ENCODE data around the gene SLC9A2. TPM values are rescaled to one million over a fixed set of nuclear protein-coding genes. Genes with fewer than 3 reads are reported as not detected.

Gene SLC9A2
- total RNA-seq, 1 experiment from 2014 or later = not detected

DNA sequence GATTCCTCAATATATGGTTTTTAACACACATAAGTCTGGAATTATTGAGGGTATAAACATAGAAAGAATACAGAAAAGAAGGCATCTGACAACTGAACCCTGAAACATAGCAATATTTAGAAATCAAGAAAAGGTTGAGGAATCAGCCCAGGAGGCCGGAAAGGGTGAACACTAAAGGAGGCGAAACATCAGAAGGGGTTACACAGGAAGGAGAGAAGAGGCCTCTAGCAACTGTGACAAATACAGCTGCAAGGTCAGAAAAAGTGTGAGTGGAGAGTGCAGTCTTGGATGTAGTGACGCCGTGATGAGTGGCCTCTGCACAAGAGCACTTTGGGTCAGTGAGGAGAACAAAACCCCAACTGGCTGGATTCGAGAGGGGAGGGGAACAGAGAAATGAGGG lies 70.7 kb downstream of the SLC9A2 start:
- H3K27ac ChIP-seq (ENCODE audit: low read length) = no peak overlapping the region
- no peak overlapping the region for H3K4me3 ChIP-seq (ENCODE audit: low read length)
- no peaks in the 10 kb centered on the region for H4K20me1 ChIP-seq (ENCODE audit: insufficient read depth, low read depth, low read length)
- H3K36me3 ChIP-seq (ENCODE audit: insufficient read depth, low read length) = no peaks in the 10 kb centered on the region
- H3K27me3 ChIP-seq (ENCODE audit: low read length) = no peaks in the 10 kb centered on the region
- H3K9ac ChIP-seq (ENCODE audit: low read length) = no peak overlapping the region
- no peak for DNase-seq
- H3K79me2 ChIP-seq (ENCODE audit: low read length) = no peaks in the 10 kb centered on the region
- no peaks in the 10 kb centered on the region for H3K9me3 ChIP-seq (ENCODE audit: low read length)
- H3K4me1 ChIP-seq (ENCODE audit: low read length) = no peaks in the 10 kb centered on the region
- H2AFZ ChIP-seq (ENCODE audit: low read length) = no peak overlapping the region
- H3K4me2 ChIP-seq (ENCODE audit: low read depth, low read length, poor library complexity, severe bottlenecking) = no peak overlapping the region
- no peaks in the 10 kb centered on the region for H3K9me2 ChIP-seq (replicated peaks; ENCODE audit: insufficient read depth, low read length)

DNA sequence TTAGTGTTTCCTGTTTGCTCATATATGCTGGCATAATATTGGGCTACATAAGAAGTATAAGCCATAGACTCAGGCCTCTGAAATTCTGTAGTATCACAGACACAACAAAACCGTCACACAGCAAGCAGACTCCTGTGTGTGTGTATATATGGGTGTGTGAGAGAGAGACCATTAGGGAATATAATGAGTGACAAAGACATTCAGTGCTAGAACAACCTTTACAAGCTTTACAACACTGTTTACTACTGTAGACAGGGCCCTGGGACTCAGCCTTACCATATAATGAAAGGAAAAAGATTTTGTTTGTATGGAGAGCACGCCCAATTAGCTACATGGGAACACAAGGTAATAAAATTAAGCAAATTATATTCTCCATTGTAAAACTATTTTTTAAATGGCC lies 77.1 kb downstream of the SLC9A2 start:
- H3K27me3 ChIP-seq (ENCODE audit: low read length) = no peaks in the 10 kb centered on the region
- H3K27ac ChIP-seq (ENCODE audit: low read length) = no peak overlapping the region
- H3K4me2 ChIP-seq (ENCODE audit: low read depth, low read length, poor library complexity, severe bottlenecking) = no peak overlapping the region
- H3K4me3 ChIP-seq (ENCODE audit: low read length) = no peak overlapping the region
- H3K9me3 ChIP-seq (ENCODE audit: low read length) = no peaks in the 10 kb centered on the region
- H2AFZ ChIP-seq (ENCODE audit: low read length) = no peak overlapping the region
- no peaks in the 10 kb centered on the region for H3K79me2 ChIP-seq (ENCODE audit: low read length)
- DNase-seq = no peak
- H3K4me1 ChIP-seq (ENCODE audit: low read length) = no peaks in the 10 kb centered on the region
- H4K20me1 ChIP-seq (ENCODE audit: insufficient read depth, low read depth, low read length) = no peaks in the 10 kb centered on the region
- H3K9me2 ChIP-seq (replicated peaks; ENCODE audit: insufficient read depth, low read length) = no peaks in the 10 kb centered on the region
- no peak overlapping the region for H3K9ac ChIP-seq (ENCODE audit: low read length)
- H3K36me3 ChIP-seq (ENCODE audit: insufficient read depth, low read length) = no peaks in the 10 kb centered on the region

DNA sequence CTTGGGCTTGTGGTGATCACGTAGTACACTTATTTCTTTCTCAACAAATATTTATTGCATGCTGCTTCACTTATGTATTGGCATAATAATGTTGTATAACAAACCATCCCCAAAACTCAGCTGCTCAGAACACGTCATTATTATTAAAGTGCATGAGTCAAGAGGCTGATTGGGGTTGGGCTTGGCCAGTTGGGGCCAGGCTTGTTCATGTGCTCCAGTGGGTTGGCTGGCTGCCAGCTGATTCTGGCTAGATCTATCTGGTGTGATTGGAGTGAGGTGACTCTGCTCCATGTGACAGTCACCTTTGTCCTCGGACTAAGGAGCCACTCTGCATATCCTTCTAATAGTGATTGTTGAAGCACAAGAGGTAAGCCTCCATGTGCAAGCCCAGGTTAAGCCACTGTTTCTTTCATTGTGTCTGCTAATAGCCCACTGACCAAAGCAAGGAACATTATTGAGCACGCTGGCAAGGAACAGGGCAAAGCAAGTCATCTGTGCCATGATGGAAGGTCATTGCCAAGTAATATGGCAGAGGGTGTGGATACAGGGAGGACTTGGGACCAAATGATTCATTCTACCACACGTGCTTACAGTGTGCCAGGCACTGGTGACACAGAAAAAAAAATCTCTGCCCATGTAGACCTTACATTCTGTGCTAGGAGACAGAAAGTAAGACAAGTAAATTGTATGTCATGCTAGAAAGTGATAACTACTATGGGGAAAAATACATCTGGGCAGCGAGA lies 79.2 kb downstream of the SLC9A2 start:
- H2AFZ ChIP-seq (ENCODE audit: low read length) = no peak overlapping the region
- H3K9me3 ChIP-seq (ENCODE audit: low read length) = no peaks in the 10 kb centered on the region
- H3K9me2 ChIP-seq (replicated peaks; ENCODE audit: insufficient read depth, low read length) = no peaks in the 10 kb centered on the region

DNA sequence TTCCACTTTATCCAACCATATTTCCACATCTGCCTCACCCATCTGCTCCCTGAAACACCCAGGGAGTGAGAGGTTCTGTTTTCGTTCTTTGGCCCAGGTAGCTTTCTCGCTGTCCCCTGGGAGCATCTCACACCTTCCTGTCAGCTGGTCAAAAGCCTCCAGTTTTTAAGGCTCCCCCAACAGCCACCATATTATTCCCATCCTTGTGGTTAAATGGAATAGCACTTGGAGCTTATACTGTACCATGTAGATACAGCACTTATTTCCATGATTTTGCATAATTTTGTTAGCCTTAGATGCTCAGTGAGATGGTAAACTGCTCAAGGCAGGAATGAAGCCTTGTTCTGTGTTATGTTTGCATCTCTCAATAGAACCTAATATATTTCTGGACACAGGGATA lies 84.0 kb downstream of the SLC9A2 start:
- DNase-seq = no peak
- Histone ChIP-seq H4K20me1 (ENCODE audit: insufficient read depth, low read depth, low read length) (no peaks in the 10 kb centered on the region), H3K79me2 (ENCODE audit: low read length) (no peaks in the 10 kb centered on the region), H3K4me1 (ENCODE audit: low read length) (no peaks in the 10 kb centered on the region), H3K4me3 (ENCODE audit: low read length) (no peak overlapping the region), H3K4me2 (ENCODE audit: low read depth, low read length, poor library complexity, severe bottlenecking) (no peak overlapping the region), H2AFZ (ENCODE audit: low read length) (no peak overlapping the region), H3K36me3 (ENCODE audit: insufficient read depth, low read length) (no peaks in the 10 kb centered on the region), H3K27ac (ENCODE audit: low read length) (no peak overlapping the region), H3K9me2 (replicated peaks; ENCODE audit: insufficient read depth, low read length) (no peaks in the 10 kb centered on the region), H3K9me3 (ENCODE audit: low read length) (no peaks in the 10 kb centered on the region), H3K9ac (ENCODE audit: low read length) (no peak overlapping the region), H3K27me3 (ENCODE audit: low read length) (no peaks in the 10 kb centered on the region)

More for the DNA sequence above, 79.2 kb downstream of the SLC9A2 start:
- Histone ChIP-seq H3K36me3 (ENCODE audit: insufficient read depth, low read length) (no peaks in the 10 kb centered on the region), H3K27ac (ENCODE audit: low read length) (no peak overlapping the region), H3K27me3 (ENCODE audit: low read length) (no peaks in the 10 kb centered on the region), H3K4me2 (ENCODE audit: low read depth, low read length, poor library complexity, severe bottlenecking) (no peak overlapping the region), H3K9ac (ENCODE audit: low read length) (no peak overlapping the region), H3K4me3 (ENCODE audit: low read length) (no peak overlapping the region), H3K79me2 (ENCODE audit: low read length) (no peaks in the 10 kb centered on the region), H4K20me1 (ENCODE audit: insufficient read depth, low read depth, low read length) (no peaks in the 10 kb centered on the region), H3K4me1 (ENCODE audit: low read length) (no peaks in the 10 kb centered on the region)
- no peak for DNase-seq

DNA sequence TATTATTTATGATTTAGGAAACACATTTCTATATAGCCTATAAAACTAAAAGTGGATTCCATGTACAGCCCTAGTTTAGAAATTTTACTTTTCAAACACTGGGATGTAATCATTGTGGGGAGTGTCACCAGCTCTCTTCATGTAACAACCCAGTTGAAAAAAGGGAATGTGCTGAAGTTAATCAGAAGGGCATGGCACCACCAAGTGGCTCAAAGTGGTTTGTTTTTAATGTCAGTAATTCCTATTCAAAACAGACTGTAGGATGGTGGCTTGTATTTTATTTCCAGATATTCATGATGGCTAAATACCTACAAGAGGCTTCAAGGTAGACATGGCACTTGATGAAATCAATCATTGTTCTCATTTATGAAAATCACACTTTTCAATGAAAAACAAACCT lies 84.4 kb downstream of the SLC9A2 start:
- Histone ChIP-seq H3K27ac (ENCODE audit: low read length) (no peak overlapping the region), H3K4me3 (ENCODE audit: low read length) (no peak overlapping the region), H2AFZ (ENCODE audit: low read length) (no peak overlapping the region), H3K9me3 (ENCODE audit: low read length) (no peaks in the 10 kb centered on the region), H3K27me3 (ENCODE audit: low read length) (no peaks in the 10 kb centered on the region), H3K9ac (ENCODE audit: low read length) (no peak overlapping the region), H4K20me1 (ENCODE audit: insufficient read depth, low read depth, low read length) (no peaks in the 10 kb centered on the region), H3K4me1 (ENCODE audit: low read length) (no peaks in the 10 kb centered on the region), H3K4me2 (ENCODE audit: low read depth, low read length, poor library complexity, severe bottlenecking) (no peak overlapping the region), H3K36me3 (ENCODE audit: insufficient read depth, low read length) (no peaks in the 10 kb centered on the region), H3K79me2 (ENCODE audit: low read length) (no peaks in the 10 kb centered on the region), H3K9me2 (replicated peaks; ENCODE audit: insufficient read depth, low read length) (no peaks in the 10 kb centered on the region)
- peak; percentile 66 for DNase-seq

DNA sequence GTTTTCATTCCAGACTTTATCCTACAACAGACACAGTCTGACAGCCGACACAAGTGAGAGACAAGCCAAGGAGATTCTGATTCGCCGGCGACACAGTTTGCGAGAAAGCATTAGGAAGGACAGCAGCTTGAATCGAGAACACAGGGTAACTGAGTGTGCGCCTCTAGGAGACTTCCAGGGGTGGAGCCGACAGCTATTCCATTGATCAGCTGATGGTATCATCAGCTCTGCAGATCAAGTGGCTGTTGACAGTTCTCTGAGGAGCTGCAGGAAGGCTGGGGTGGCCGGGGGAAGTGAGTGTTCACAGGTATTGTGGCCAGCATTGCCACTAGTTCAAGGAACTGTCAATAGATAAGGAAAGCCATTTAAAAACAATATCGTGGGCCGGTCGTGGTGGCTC lies 85.2 kb downstream of the SLC9A2 start:
- H3K4me2 ChIP-seq (ENCODE audit: low read depth, low read length, poor library complexity, severe bottlenecking) = no peak overlapping the region
- no peak for DNase-seq
- no peaks in the 10 kb centered on the region for H3K4me1 ChIP-seq (ENCODE audit: low read length)
- no peaks in the 10 kb centered on the region for H3K79me2 ChIP-seq (ENCODE audit: low read length)
- H3K9me3 ChIP-seq (ENCODE audit: low read length) = no peaks in the 10 kb centered on the region
- no peaks in the 10 kb centered on the region for H3K9me2 ChIP-seq (replicated peaks; ENCODE audit: insufficient read depth, low read length)
- H3K9ac ChIP-seq (ENCODE audit: low read length) = no peak overlapping the region
- no peaks in the 10 kb centered on the region for H3K36me3 ChIP-seq (ENCODE audit: insufficient read depth, low read length)
- H3K4me3 ChIP-seq (ENCODE audit: low read length) = no peak overlapping the region
- no peaks in the 10 kb centered on the region for H4K20me1 ChIP-seq (ENCODE audit: insufficient read depth, low read depth, low read length)
- H3K27me3 ChIP-seq (ENCODE audit: low read length) = no peaks in the 10 kb centered on the region
- H2AFZ ChIP-seq (ENCODE audit: low read length) = no peak overlapping the region
- no peak overlapping the region for H3K27ac ChIP-seq (ENCODE audit: low read length)

DNA sequence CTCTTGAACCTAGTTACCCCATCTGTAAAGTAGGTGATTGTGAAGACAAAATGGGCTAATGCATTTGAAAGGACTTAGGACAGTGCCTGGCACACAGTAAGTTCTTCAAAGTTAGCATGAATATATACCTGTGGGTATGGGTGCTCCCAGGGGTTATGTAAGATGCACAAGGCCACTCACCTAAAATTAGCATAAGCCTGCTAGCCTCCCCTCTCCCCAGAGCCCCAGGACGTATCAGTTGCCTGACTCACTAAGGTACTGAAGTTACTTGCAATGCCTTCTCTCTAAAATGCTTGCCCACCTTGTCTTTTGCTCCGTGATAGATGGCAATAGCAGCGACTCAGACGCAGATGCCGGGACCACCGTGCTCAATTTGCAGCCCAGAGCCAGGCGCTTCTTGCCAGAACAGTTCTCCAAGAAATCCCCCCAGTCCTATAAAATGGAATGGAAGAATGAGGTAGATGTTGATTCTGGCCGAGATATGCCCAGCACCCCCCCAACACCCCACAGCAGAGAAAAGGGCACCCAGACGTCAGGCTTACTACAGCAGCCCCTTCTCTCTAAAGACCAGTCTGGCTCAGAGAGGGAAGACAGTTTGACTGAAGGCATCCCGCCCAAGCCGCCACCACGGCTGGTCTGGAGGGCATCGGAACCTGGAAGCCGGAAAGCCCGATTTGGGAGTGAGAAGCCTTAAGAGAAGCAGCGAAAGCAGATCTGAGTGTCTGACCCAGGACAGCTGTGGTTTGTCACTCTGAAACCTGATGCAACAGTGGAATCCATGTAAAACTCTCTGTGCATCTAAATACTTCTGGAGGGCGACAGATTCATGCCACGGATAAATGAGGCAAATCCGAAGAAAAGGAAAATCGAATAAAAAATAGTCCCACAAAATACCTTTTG lies 88.7 kb downstream of the SLC9A2 start:
- H3K27ac ChIP-seq (ENCODE audit: low read length) = no peak overlapping the region
- H3K9me2 ChIP-seq (replicated peaks; ENCODE audit: insufficient read depth, low read length) = no peaks in the 10 kb centered on the region
- H3K36me3 ChIP-seq (ENCODE audit: insufficient read depth, low read length) = no peaks in the 10 kb centered on the region

DNA sequence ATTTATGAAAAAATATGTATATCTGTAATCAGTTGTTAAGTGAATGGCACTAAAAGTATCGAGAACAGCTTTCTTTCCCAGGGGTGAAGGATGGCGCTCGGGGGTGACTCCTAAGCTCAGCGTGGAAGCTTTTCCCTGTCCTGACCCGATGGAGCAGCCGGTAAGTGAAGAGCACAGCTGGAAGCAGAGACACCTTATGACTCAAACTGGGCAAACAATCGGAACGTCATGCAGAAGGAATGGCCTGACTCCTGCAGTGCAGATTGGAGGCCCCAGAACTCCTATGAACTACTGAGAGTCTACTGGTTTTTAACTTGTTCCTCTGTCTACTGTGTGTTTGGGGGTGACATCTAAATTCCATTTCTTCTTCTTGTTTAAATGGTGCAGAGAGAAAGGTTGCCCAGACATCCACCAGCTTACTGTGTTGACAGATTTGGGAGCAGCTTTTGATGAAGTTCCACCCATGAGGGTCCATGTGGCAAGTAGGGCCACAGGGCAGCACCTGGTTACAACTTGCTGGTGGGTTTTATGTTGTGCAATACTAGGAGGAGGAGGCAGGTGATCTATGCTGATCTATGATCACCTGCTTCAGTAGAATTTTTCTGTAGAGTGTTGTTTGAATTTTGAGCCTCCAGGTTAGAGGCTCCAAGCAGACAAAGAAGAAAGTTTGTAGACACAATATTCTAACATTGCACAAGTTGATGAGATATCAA lies 89.7 kb downstream of the SLC9A2 start:
- Histone ChIP-seq H3K27ac (ENCODE audit: low read length) (no peak overlapping the region), H2AFZ (ENCODE audit: low read length) (no peak overlapping the region), H3K9ac (ENCODE audit: low read length) (no peak overlapping the region), H3K27me3 (ENCODE audit: low read length) (no peaks in the 10 kb centered on the region), H3K4me2 (ENCODE audit: low read depth, low read length, poor library complexity, severe bottlenecking) (no peak overlapping the region), H3K79me2 (ENCODE audit: low read length) (no peaks in the 10 kb centered on the region), H3K36me3 (ENCODE audit: insufficient read depth, low read length) (no peaks in the 10 kb centered on the region), H3K4me3 (ENCODE audit: low read length) (no peak overlapping the region), H4K20me1 (ENCODE audit: insufficient read depth, low read depth, low read length) (no peaks in the 10 kb centered on the region), H3K9me3 (ENCODE audit: low read length) (no peaks in the 10 kb centered on the region), H3K9me2 (replicated peaks; ENCODE audit: insufficient read depth, low read length) (no peaks in the 10 kb centered on the region), H3K4me1 (ENCODE audit: low read length) (no peaks in the 10 kb centered on the region)
- no peak for DNase-seq

More for the DNA sequence above, 88.7 kb downstream of the SLC9A2 start:
- DNase-seq = no peak
- no peaks in the 10 kb centered on the region for H3K79me2 ChIP-seq (ENCODE audit: low read length)
- H3K4me2 ChIP-seq (ENCODE audit: low read depth, low read length, poor library complexity, severe bottlenecking) = no peak overlapping the region
- H3K4me3 ChIP-seq (ENCODE audit: low read length) = no peak overlapping the region
- H2AFZ ChIP-seq (ENCODE audit: low read length) = no peak overlapping the region
- no peaks in the 10 kb centered on the region for H3K9me3 ChIP-seq (ENCODE audit: low read length)
- no peaks in the 10 kb centered on the region for H3K27me3 ChIP-seq (ENCODE audit: low read length)
- H3K9ac ChIP-seq (ENCODE audit: low read length) = no peak overlapping the region
- H4K20me1 ChIP-seq (ENCODE audit: insufficient read depth, low read depth, low read length) = no peaks in the 10 kb centered on the region
- no peaks in the 10 kb centered on the region for H3K4me1 ChIP-seq (ENCODE audit: low read length)
